Adrenal gland (tissue), 5 donors: ENCODE results near the gene EMX1.

ENCODE experiments used
- POLR2A ChIP-seq, 2 donors: fragments of 450-650 bp; IDR thresholded peaks; one replicate each; pipeline ENCODE4 v1.6.1; 2017; ENCODE audit warnings: antibody characterized with exemption in 2 of 2, mild to moderate bottlenecking in 2 of 2, moderate library complexity in 1 of 2
- TF ChIP-seq, protein P1 (sequence below), 6 experiments: fragments of 450-650 bp in 4 of 6; fragments of 200-600 bp in 2 of 6; sonication (generic) in 1 of 6; IDR thresholded peaks; 1 replicate in 5 of 6; 2 replicates in 1 of 6; pipeline versions ENCODE4 v1.5.1 to v1.8.0; 2016 to 2021; ENCODE audit warnings: antibody characterized with exemption in 6 of 6, mild to moderate bottlenecking in 2 of 6, moderate library complexity in 1 of 6
- donor health status: DM: no; HTN: no; CAD: no.

DNA sequence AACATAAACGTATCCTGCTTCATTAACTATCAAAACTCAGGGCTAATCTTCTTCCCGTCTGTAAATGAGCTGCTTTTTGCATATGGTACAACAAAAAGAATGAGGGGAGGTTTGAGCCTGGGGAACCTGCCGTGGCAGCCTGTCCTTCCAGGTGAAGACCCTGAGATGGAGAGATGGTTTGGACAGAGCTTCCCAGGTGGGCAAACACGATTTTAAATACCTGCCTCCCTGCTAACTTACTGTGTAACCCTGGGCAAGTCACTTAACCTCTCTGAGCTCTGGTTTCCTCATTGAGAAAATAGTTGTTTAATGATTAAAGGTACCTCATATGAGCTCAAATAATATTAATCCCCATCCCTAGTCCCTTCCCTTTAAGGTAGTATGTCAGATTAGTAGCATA lies 9.0 kb downstream of the EMX1 start:
- TF ChIP-seq, protein P1, sequence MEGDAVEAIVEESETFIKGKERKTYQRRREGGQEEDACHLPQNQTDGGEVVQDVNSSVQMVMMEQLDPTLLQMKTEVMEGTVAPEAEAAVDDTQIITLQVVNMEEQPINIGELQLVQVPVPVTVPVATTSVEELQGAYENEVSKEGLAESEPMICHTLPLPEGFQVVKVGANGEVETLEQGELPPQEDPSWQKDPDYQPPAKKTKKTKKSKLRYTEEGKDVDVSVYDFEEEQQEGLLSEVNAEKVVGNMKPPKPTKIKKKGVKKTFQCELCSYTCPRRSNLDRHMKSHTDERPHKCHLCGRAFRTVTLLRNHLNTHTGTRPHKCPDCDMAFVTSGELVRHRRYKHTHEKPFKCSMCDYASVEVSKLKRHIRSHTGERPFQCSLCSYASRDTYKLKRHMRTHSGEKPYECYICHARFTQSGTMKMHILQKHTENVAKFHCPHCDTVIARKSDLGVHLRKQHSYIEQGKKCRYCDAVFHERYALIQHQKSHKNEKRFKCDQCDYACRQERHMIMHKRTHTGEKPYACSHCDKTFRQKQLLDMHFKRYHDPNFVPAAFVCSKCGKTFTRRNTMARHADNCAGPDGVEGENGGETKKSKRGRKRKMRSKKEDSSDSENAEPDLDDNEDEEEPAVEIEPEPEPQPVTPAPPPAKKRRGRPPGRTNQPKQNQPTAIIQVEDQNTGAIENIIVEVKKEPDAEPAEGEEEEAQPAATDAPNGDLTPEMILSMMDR (IDR thresholded peaks at IDR 0.05) = no peak
- no peak for TF ChIP-seq POLR2A (IDR thresholded peaks at IDR 0.05)
